ENCODE measurements around the gene YPEL5. TPM values are rescaled to one million over a fixed set of nuclear protein-coding genes. Genes with fewer than 3 reads are reported as not detected.

Gene YPEL5
- total RNA-seq, 1 experiment from 2014 or later, result 225 TPM

DNA sequence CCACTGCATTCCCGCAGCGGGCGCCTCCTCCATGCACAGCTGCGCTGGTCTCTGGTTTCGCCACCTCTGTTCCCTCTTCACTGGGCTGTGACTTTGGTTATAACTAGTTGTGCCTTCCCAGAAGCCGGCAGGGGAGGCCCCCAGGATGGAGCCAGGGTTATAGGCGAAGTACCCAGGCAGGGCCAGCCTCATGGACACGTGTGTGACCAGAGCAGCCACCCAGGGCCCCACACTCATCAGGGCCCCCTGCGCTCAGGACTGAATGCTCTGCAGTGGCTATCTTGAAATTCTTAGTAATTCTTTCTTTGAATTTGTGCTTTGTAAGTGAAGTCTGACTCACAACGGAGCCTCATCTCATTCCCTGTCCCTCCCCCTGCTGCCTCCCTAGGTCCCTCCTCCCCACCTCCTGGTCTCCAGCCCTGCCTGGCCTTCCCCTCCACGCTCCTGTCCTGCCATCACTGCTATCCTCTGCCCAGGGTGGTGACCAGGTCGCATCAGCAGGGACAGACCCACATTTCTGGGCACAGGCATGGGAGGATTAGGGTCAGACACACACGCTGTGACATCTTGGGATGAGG lies 46.4 kb downstream of the YPEL5 start:
- no peak overlapping the region for H3K27ac ChIP-seq (ENCODE audit: low read depth, low read length, poor library complexity, severe bottlenecking)
- POLR2A ChIA-PET (ENCODE audit: low non-redundant PET), result no interaction called here

DNA sequence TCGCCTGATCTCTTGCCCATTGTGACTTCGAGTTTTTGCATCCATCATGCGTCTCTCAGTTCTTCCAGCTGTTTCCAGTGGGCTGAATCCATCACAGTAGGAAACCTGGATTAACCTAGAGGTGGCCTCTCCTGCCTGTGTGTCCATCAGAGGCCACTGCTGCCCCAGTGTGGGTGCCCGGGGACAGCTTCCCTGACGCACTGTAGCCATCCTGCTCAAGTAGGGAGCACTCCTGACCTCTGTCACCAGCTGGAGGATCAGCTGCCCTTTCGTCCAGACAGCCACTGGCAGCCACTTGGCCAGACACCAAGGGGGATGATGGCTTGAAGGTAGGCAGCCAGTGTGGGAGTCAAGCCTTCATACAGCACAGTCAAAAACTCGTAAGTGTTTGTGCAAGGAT lies 47.6 kb downstream of the YPEL5 start:
- TF ChIP-seq CTCF (conservative IDR thresholded peaks at IDR 0.05; ENCODE audit: low read depth, low read length), result no peak
- no peak for TF ChIP-seq EZH2 (IDR thresholded peaks at IDR 0.05; ENCODE audit: borderline replicate concordance, low read depth, low read length, poor library complexity, severe bottlenecking)
- Histone ChIP-seq H3K27ac (ENCODE audit: low read depth, low read length, poor library complexity, severe bottlenecking) (no peak overlapping the region), H3K9me3 (ENCODE audit: low read depth, low read length, poor library complexity, severe bottlenecking) (no peaks in the 10 kb centered on the region), H3K36me3 (ENCODE audit: insufficient read depth, low read length, poor library complexity, severe bottlenecking) (no peaks in the 10 kb centered on the region), H3K27me3 (replicated peaks; ENCODE audit: insufficient read depth, low read depth, low read length, poor library complexity) (no peaks in the 10 kb centered on the region), H3K4me1 (ENCODE audit: insufficient read depth, low read length, poor library complexity, severe bottlenecking) (no peaks in the 10 kb centered on the region), H3K4me3 (ENCODE audit: low read depth, low read length, poor library complexity, severe bottlenecking) (no peak overlapping the region)
- no TSS peak for BruUV-seq (replicated peaks)
- intact Hi-C loops (cut with micrococcal nuclease; ENCODE audit: unreplicated experiment), result no loop called here
- ChIA-PET CTCF (no interaction called here), POLR2A (ENCODE audit: low non-redundant PET) (no interaction called here)
- no peak for DNase-seq (ENCODE audit: low spot score)

More for the DNA sequence above, 46.4 kb downstream of the YPEL5 start:
- no peaks in the 10 kb centered on the region for H3K9me3 ChIP-seq (ENCODE audit: low read depth, low read length, poor library complexity, severe bottlenecking)
- no TSS peak for BruUV-seq (replicated peaks)
- no peak for TF ChIP-seq EZH2 (IDR thresholded peaks at IDR 0.05; ENCODE audit: borderline replicate concordance, low read depth, low read length, poor library complexity, severe bottlenecking)
- no peak for TF ChIP-seq CTCF (conservative IDR thresholded peaks at IDR 0.05; ENCODE audit: low read depth, low read length)
- no peak for DNase-seq (ENCODE audit: low spot score)
- H3K4me3 ChIP-seq (ENCODE audit: low read depth, low read length, poor library complexity, severe bottlenecking), result no peak overlapping the region
- H3K27me3 ChIP-seq (replicated peaks; ENCODE audit: insufficient read depth, low read depth, low read length, poor library complexity), result no peaks in the 10 kb centered on the region
- CTCF ChIA-PET, result no interaction called here
- H3K36me3 ChIP-seq (ENCODE audit: insufficient read depth, low read length, poor library complexity, severe bottlenecking), result no peaks in the 10 kb centered on the region
- H3K4me1 ChIP-seq (ENCODE audit: insufficient read depth, low read length, poor library complexity, severe bottlenecking), result no peaks in the 10 kb centered on the region
- intact Hi-C loops (cut with micrococcal nuclease; ENCODE audit: unreplicated experiment), result no loop called here

DNA sequence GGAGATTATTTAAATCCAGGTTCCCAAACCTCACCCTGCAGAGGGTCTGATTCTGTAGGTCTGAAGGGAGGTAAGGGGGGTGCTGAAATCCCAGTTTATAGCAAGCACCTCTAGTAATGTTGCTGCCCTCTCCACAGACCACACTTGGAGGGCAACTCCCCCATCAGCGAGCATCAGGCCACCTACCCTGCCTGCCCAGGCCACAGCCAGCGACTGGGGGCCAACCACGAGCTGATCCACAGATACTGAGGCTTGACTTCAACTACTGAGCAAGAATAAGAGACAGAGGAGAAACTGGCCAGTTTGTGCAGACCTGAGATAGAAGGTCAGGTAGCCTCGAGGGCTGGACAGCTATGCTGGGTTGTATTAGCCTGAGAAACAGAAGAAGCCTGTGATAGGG lies 48.2 kb downstream of the YPEL5 start:
- no peak for DNase-seq (ENCODE audit: low spot score)
- intact Hi-C loops (cut with micrococcal nuclease; ENCODE audit: unreplicated experiment), result no loop called here
- TF ChIP-seq CTCF (conservative IDR thresholded peaks at IDR 0.05; ENCODE audit: low read depth, low read length) (no peak), EZH2 (IDR thresholded peaks at IDR 0.05; ENCODE audit: borderline replicate concordance, low read depth, low read length, poor library complexity, severe bottlenecking) (no peak)
- no peaks in the 10 kb centered on the region for H3K27me3 ChIP-seq (replicated peaks; ENCODE audit: insufficient read depth, low read depth, low read length, poor library complexity)
- no peaks in the 10 kb centered on the region for H3K36me3 ChIP-seq (ENCODE audit: insufficient read depth, low read length, poor library complexity, severe bottlenecking)
- H3K4me3 ChIP-seq (ENCODE audit: low read depth, low read length, poor library complexity, severe bottlenecking), result no peak overlapping the region
- BruUV-seq (replicated peaks), result no TSS peak
- no peak overlapping the region for H3K27ac ChIP-seq (ENCODE audit: low read depth, low read length, poor library complexity, severe bottlenecking)
- ChIA-PET POLR2A (ENCODE audit: low non-redundant PET) (no interaction called here), CTCF (interaction anchor here (0.6 kb wide), 1 partner anchor 30 kb away, joined by 4 read pairs; no protein-coding TSS in a partner anchor)
- no peaks in the 10 kb centered on the region for H3K4me1 ChIP-seq (ENCODE audit: insufficient read depth, low read length, poor library complexity, severe bottlenecking)
- no peaks in the 10 kb centered on the region for H3K9me3 ChIP-seq (ENCODE audit: low read depth, low read length, poor library complexity, severe bottlenecking)

All from A673 (cell line).